A673 (cell line): ENCODE measurements around the gene CCDC59. TPM values are rescaled to one million over a fixed set of nuclear protein-coding genes. Genes with fewer than 3 reads are reported as not detected.
A peak's percentile ranks its signal among the peaks of the same experiment; 100 is the strongest.

Source experiments
- Bru-seq: library from RNA; stranded (reverse); fragments of 400-500 nt; gene quantifications from one replicate; lab custom pipeline; 2021; lab: Mats Ljungman, UMichigan
- BruChase-seq, 2 experiments: library from RNA; stranded (reverse); fragments of 400-500 nt; gene quantifications; one replicate each; lab custom pipeline; 2021; lab: Mats Ljungman, UMichigan
- BruUV-seq: library from RNA; stranded (reverse); fragments of 400-500 nt; replicated peaks from 2 replicates; lab custom pipeline; 2021; lab: Mats Ljungman, UMichigan
- CTCF ChIA-PET: fragments of 300-600 bp; sonication (Branson Sonifier 250); formaldehyde crosslinking; loops from one replicate; lab custom pipeline; 2022; ENCODE audit warnings: antibody characterized with exemption; lab: Charles Lee
- POLR2A ChIA-PET: fragments of 300-600 bp; sonication (Branson Sonifier 250); formaldehyde crosslinking; loops from one replicate; lab custom pipeline; 2022; ENCODE audit warnings: antibody characterized with exemption; ENCODE audit not compliant: low non-redundant PET; lab: Charles Lee
- DNase-seq: peaks from one replicate; pipeline ENCODE4 v3.0.0-alpha.2; 2015; ENCODE audit warnings: low spot score
- H3K27ac ChIP-seq: fragments of 200-600 bp; sonication (generic); 2 replicates; pipeline ENCODE4 v1.5.1; 2016; ENCODE audit warnings: mixed run types, low read depth, mild to moderate bottlenecking, mixed read lengths, antibody characterized with exemption, low read length; ENCODE audit not compliant: poor library complexity, severe bottlenecking
- H3K27me3 ChIP-seq: fragments of 200-600 bp; sonication (generic); replicated peaks from 2 replicates; pipeline ENCODE4 v1.6.1; 2017; ENCODE audit warnings: mixed run types, low read depth, mild to moderate bottlenecking, mixed read lengths, antibody characterized with exemption, low read length; ENCODE audit not compliant: insufficient read depth, poor library complexity
- H3K36me3 ChIP-seq: fragments of 200-600 bp; sonication (generic); 2 replicates; pipeline ENCODE4 v1.6.1; 2016; ENCODE audit warnings: mixed run types, mild to moderate bottlenecking, mixed read lengths, antibody characterized with exemption, low read length; ENCODE audit not compliant: insufficient read depth, poor library complexity, severe bottlenecking
- H3K4me1 ChIP-seq: fragments of 200-600 bp; sonication (generic); 2 replicates; pipeline ENCODE4 v1.6.1; 2017; ENCODE audit warnings: mixed run types, mild to moderate bottlenecking, mixed read lengths, antibody characterized with exemption, low read length; ENCODE audit not compliant: insufficient read depth, poor library complexity, severe bottlenecking
- H3K4me3 ChIP-seq: fragments of 200-600 bp; sonication (generic); 2 replicates; pipeline ENCODE4 v1.5.1; 2016; ENCODE audit warnings: low read depth, mixed run types, mild to moderate bottlenecking, mixed read lengths, low read length; ENCODE audit not compliant: poor library complexity, severe bottlenecking
- H3K9me3 ChIP-seq: fragments of 200-600 bp; sonication (generic); 2 replicates; pipeline ENCODE4 v1.6.1; 2016; ENCODE audit warnings: mixed run types, low read depth, mild to moderate bottlenecking, mixed read lengths, antibody characterized with exemption, low read length; ENCODE audit not compliant: poor library complexity, severe bottlenecking
- CTCF ChIP-seq: fragments of 300-800, 200-600 bp; sonication (generic); conservative IDR thresholded peaks from 2 replicates; pipeline ENCODE4 v1.5.1; 2017; ENCODE audit warnings: low read depth, mild to moderate bottlenecking, antibody characterized with exemption, low read length, moderate library complexity, mixed read lengths
- EZH2 ChIP-seq: fragments of 200-600 bp; sonication (generic); IDR thresholded peaks from 2 replicates; pipeline ENCODE4 v1.6.1; 2017; ENCODE audit warnings: borderline replicate concordance, low read depth, mild to moderate bottlenecking, mixed read lengths, antibody characterized with exemption, low read length; ENCODE audit not compliant: poor library complexity, severe bottlenecking
- intact Hi-C: fragments of 100-400 bp; cut with micrococcal nuclease; formaldehyde crosslinking; loops from one replicate; pipeline ENCODE4 v1.10.0; 2022; ENCODE audit not compliant: unreplicated experiment
- long read RNA-seq: library from polyadenylated mRNA; stranded (forward); transcript quantifications from one replicate; pipeline ENCODE4 v2.0.0, GENCODE V29; 2022
- total RNA-seq: library from RNA; stranded (reverse); gene quantifications from 2 replicates; pipeline ENCODE4 v1.2.3, GENCODE V29; 2021

Gene CCDC59, protein sequence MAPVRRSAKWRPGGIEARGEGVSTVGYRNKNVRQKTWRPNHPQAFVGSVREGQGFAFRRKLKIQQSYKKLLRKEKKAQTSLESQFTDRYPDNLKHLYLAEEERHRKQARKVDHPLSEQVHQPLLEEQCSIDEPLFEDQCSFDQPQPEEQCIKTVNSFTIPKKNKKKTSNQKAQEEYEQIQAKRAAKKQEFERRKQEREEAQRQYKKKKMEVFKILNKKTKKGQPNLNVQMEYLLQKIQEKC
- total RNA-seq = 74.9 and 83.1 TPM in 2 replicates
- Bru-seq, nascent RNA = percentile 94 among the genes with signal in this experiment
- BruChase-seq, experiment 1, labeled RNA remaining after a 2-hour chase = percentile 86 among the genes with signal in this experiment
- BruChase-seq, experiment 2, labeled RNA remaining after a 6-hour chase = percentile 83 among the genes with signal in this experiment
- long read RNA-seq, transcript CCDC59-201 (4 exons, 1,983 nt) = major isoform, 63 of 70 reads
- long read RNA-seq, partial matches to known transcripts = 3 of 70 reads
- long read RNA-seq, other reads (novel, unspliced or antisense) = 0 of 70 reads

DNA sequence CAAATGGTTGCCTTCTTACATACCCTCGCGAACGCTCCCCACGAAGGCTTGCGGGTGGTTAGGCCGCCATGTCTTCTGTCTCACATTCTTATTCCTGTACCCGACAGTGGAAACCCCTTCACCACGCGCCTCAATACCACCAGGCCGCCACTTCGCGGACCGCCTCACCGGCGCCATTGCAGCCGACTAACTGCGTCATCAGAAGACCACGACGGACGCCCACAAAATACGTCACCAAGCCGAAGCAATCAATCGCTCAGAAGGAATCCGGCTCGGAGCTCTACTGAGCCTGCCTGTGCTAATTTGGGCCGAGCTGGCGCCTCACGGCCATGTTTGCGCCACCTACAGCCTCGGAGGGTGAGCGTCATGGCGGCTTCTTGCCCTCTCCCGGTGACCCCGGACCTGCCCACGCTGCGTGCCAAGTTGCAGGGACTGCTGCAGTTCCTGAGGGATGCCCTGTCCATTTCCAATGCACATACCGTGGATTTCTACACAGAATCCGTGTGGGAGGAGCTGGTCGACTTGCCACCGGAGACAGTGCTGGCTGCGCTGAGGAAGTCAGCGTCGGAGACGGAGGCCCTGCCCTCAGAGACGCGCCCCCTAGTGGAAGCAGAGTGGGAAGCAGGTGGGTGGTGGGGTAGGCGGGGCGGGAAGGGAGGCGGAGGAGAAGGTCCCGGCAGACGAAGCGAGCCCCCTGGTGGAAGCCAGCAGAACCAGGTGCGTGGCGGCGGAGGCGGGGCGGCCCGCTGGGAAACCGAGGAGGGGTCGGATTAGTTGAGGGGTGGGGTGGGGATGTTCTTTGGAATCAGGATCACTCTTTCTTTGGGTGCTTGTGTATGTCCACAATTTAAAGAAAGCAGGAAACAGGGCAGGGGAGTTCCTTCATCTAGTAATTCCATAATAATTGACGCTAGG lies at the start of gene CCDC59, which contains the start of gene METTL25:
Gene CCDC59 (minus strand): TSS at position 188 of the 915 bp plus-strand sequence. CDS start 11 bp downstream, at position 177.
Gene METTL25 (plus strand): TSS at position 330 of the 915 bp plus-strand sequence. CDS start 37 bp downstream, at position 367.
- peak within 1 kb of the TSS; percentile 97 for H3K27ac ChIP-seq
- intact Hi-C loops = loop anchor here (1.0 kb wide), 1 partner anchor 714 kb away; no protein-coding TSS in a partner anchor
- peak; percentile 98 for DNase-seq
- BruUV-seq = no TSS peak
- H3K36me3 ChIP-seq = peaks cover 22% of the 10 kb centered on the region
- H3K27me3 ChIP-seq = no peaks in the 10 kb centered on the region
- TF ChIP-seq EZH2 = no peak
- peak; percentile 100 for TF ChIP-seq CTCF
- H3K9me3 ChIP-seq = no peaks in the 10 kb centered on the region
- POLR2A ChIA-PET = no interaction called here
- H3K4me3 ChIP-seq = peak within 1 kb of the TSS; percentile 67
- CTCF ChIA-PET = interaction anchor here (0.5 to 0.7 kb wide), 2 partner anchors 71 to 722 kb away, joined by 4 read pairs; no protein-coding TSS in a partner anchor
- peaks cover 23% of the 10 kb centered on the region for H3K4me1 ChIP-seq

- intact Hi-C loops = no loop called here
- H3K4me1 ChIP-seq = no peaks in the 10 kb centered on the region
- BruUV-seq = no TSS peak
- TF ChIP-seq EZH2 = no peak
- TF ChIP-seq CTCF = no peak
- H3K9me3 ChIP-seq = no peaks in the 10 kb centered on the region
- H3K27ac ChIP-seq = no peak overlapping the region
- no peak overlapping the region for H3K4me3 ChIP-seq
- no peaks in the 10 kb centered on the region for H3K36me3 ChIP-seq
- POLR2A ChIA-PET = no interaction called here
- H3K27me3 ChIP-seq = no peaks in the 10 kb centered on the region
- CTCF ChIA-PET = no interaction called here
- no peak for DNase-seq
Measured at GRCh38 chr12:82407481-82407880, 49.3 kb upstream of the CCDC59 start.

GRCh38 chr12:82406651-82407050 lies 48.5 kb upstream of the CCDC59 start:
- H3K27ac ChIP-seq = no peak overlapping the region
- intact Hi-C loops = no loop called here
- ChIA-PET POLR2A (no interaction called here), CTCF (no interaction called here)
- H3K36me3 ChIP-seq = no peaks in the 10 kb centered on the region
- no peaks in the 10 kb centered on the region for H3K4me1 ChIP-seq
- H3K27me3 ChIP-seq = no peaks in the 10 kb centered on the region
- H3K9me3 ChIP-seq = no peaks in the 10 kb centered on the region
- DNase-seq = no peak
- TF ChIP-seq EZH2 = no peak
- TF ChIP-seq CTCF = no peak
- BruUV-seq = no TSS peak
- no peak overlapping the region for H3K4me3 ChIP-seq
